Prostate gland (tissue), 2 donors: ENCODE measurements around the gene CROCC2. TPM values are rescaled to one million over a fixed set of nuclear protein-coding genes. Genes with fewer than 3 reads are reported as not detected.
A peak's percentile ranks its signal among the peaks of the same experiment; 100 is the strongest.

ENCODE experiments used
- DNase-seq: peaks from one replicate; pipeline ENCODE4 v3.0.0-alpha.2; 2019; ENCODE audit warnings: low spot score
- H3K27ac ChIP-seq, 2 donors: fragments of 200-600 bp; sonication (generic); 2 replicates each; pipeline ENCODE4 v1.5.1; 2017 to 2019
- H3K27me3 ChIP-seq: fragments of 200-600 bp; sonication (generic); replicated peaks from 2 replicates; pipeline ENCODE4 v1.5.1; 2019; ENCODE audit not compliant: insufficient read depth
- H3K36me3 ChIP-seq, 2 donors: fragments of 200-600 bp; sonication (generic); 1 replicate in 1 of 2; 2 replicates in 1 of 2; pipeline versions ENCODE4 v1.5.1 to v1.8.1; 2017 to 2019
- H3K4me1 ChIP-seq: fragments of 200-600 bp; sonication (generic); replicated peaks from 2 replicates; pipeline ENCODE4 v1.5.1; 2019
- H3K4me3 ChIP-seq, 2 donors: fragments of 200-600 bp; sonication (generic); 2 replicates each; pipeline ENCODE4 v1.5.1; 2017 to 2019
- H3K9me3 ChIP-seq: fragments of 200-600 bp; sonication (generic); 2 replicates; pipeline ENCODE4 v1.5.1; 2017
- CTCF ChIP-seq, 4 experiments: fragments of 200-600 bp in 2 of 4; fragments of 450-650 bp in 2 of 4; sonication (generic) in 2 of 4; IDR thresholded peaks; 1 replicate in 3 of 4; 2 replicates in 1 of 4; pipeline ENCODE4 v1.5.1; 2016 to 2019; ENCODE audit warnings: antibody characterized with exemption in 4 of 4, mild to moderate bottlenecking in 2 of 4, moderate library complexity in 2 of 4
- POLR2A ChIP-seq: fragments of 450-650 bp; IDR thresholded peaks from one replicate; pipeline ENCODE4 v1.6.1; 2016; ENCODE audit warnings: antibody characterized with exemption, mild to moderate bottlenecking
- POLR2AphosphoS5 ChIP-seq: sonication (generic); formaldehyde crosslinking; IDR thresholded peaks from one replicate; pipeline ENCODE4 v1.6.1; 2017; ENCODE audit warnings: antibody characterized with exemption
- WGBS: methylation state at CpG from one replicate; pipeline ENCODE4 v1.1.5; 2018; 5-methylcytosine and 5-hydroxymethylcytosine counted together
- intact Hi-C: fragments of 100-400 bp; cut with DNase I; formaldehyde crosslinking; loops from one replicate; pipeline ENCODE4 v1.14.2; 2022
- total RNA-seq, 2 donors: library from RNA; depleted of rRNA; stranded (reverse); fragments of >200 nt; gene quantifications; one replicate each; pipeline ENCODE4 v1.1.0, GENCODE V29; 2016

Gene CROCC2
- total RNA-seq, 2 donors from 2014 or later, result 0.23 TPM; not detected in 1

- Histone ChIP-seq H3K27me3 (no peaks in the 10 kb centered on the region), H3K36me3 (no peaks in the 10 kb centered on the region), H3K9me3 (no peaks in the 10 kb centered on the region), H3K4me1 (peaks cover 31% of the 10 kb centered on the region), H3K4me3 (no peak overlapping the region), H3K27ac (no peak overlapping the region)
- DNase-seq, result no peak
- intact Hi-C loops, result no loop called here
- WGBS, result 79% methylated on average over 24 of the region's 24 CpGs
- no peak for TF ChIP-seq POLR2AphosphoS5
- TF ChIP-seq CTCF (IDR thresholded peaks at IDR 0.05), result no peak
- no peak for TF ChIP-seq POLR2A
Measured at GRCh38 chr2:240995041-240996021, 89.2 kb downstream of the CROCC2 start.

- Histone ChIP-seq H3K9me3 (no peaks in the 10 kb centered on the region), H3K4me3 (no peak overlapping the region), H3K27me3 (no peaks in the 10 kb centered on the region), H3K27ac (peak overlapping the region in 1 of 2 donors; percentile 91), H3K4me1 (peaks cover 27% of the 10 kb centered on the region), H3K36me3 (no peaks in the 10 kb centered on the region)
- 86% methylated on average over 18 of the region's 19 CpGs for WGBS
- no peak for DNase-seq
- TF ChIP-seq CTCF (IDR thresholded peaks at IDR 0.05) (no peak), POLR2AphosphoS5 (no peak), POLR2A (no peak)
- intact Hi-C loops, result no loop called here
Measured at GRCh38 chr2:240996161-240996833, 90.2 kb downstream of the CROCC2 start.

GRCh38 chr2:240996834-240997140 is 90.7 kb downstream of the CROCC2 start:
- Histone ChIP-seq H3K36me3 (no peaks in the 10 kb centered on the region), H3K27ac (peak overlapping the region; percentile 87 to 91), H3K4me3 (no peak overlapping the region), H3K4me1 (peaks cover 23% of the 10 kb centered on the region), H3K9me3 (no peaks in the 10 kb centered on the region), H3K27me3 (no peaks in the 10 kb centered on the region)
- intact Hi-C loops, result no loop called here
- WGBS, result 73% methylated on average over 13 of the region's 13 CpGs
- no peak for TF ChIP-seq CTCF (IDR thresholded peaks at IDR 0.05)
- no peak for DNase-seq

- no peaks in the 10 kb centered on the region for H3K27me3 ChIP-seq
- H3K36me3 ChIP-seq, result no peaks in the 10 kb centered on the region
- H3K27ac ChIP-seq, result peak overlapping the region; percentile 87 to 91
- WGBS, result 49% methylated on average over 15 of the region's 16 CpGs
- intact Hi-C loops, result no loop called here
- TF ChIP-seq POLR2AphosphoS5 (peak; percentile 88), POLR2A (no peak)
- peak overlapping the region; percentile 74 to 90 for H3K4me3 ChIP-seq
- DNase-seq, result peak; percentile 60
- H3K4me1 ChIP-seq, result peaks cover 19% of the 10 kb centered on the region
- no peaks in the 10 kb centered on the region for H3K9me3 ChIP-seq
Measured at GRCh38 chr2:240997141-240997855, 91.2 kb downstream of the CROCC2 start.
